ENCODE measurements around the gene CLPTM1L.

Gene CLPTM1L

GRCh38 chr5:1370006-1370405 lies 25.1 kb upstream of the CLPTM1L start:
- no peaks in the 10 kb centered on the region for H3K79me2 ChIP-seq (ENCODE audit: insufficient read depth, low read length)
- no peaks in the 10 kb centered on the region for H3F3A ChIP-seq (ENCODE audit: low read depth)
- no peaks in the 10 kb centered on the region for H3K9me2 ChIP-seq (replicated peaks; ENCODE audit: low read depth, low read length)
- H3K27me3 ChIP-seq (ENCODE audit: insufficient read depth, low read length, poor library complexity, severe bottlenecking): no peaks in the 10 kb centered on the region
- H4K20me1 ChIP-seq (ENCODE audit: insufficient read depth, low read length, poor library complexity, severe bottlenecking): no peaks in the 10 kb centered on the region
- H3K9me3 ChIP-seq (ENCODE audit: insufficient read depth, low read depth, low read length): no peaks in the 10 kb centered on the region
- no peak overlapping the region for H3K4me3 ChIP-seq (ENCODE audit: low read length, poor library complexity, severe bottlenecking)
- no peaks in the 10 kb centered on the region for H3K4me1 ChIP-seq (ENCODE audit: insufficient read depth, low read length, poor library complexity, severe bottlenecking)
- no peak for TF ChIP-seq EZH2phosphoT487 (IDR thresholded peaks at IDR 0.05; ENCODE audit: borderline replicate concordance)
- TF ChIP-seq, protein P1, sequence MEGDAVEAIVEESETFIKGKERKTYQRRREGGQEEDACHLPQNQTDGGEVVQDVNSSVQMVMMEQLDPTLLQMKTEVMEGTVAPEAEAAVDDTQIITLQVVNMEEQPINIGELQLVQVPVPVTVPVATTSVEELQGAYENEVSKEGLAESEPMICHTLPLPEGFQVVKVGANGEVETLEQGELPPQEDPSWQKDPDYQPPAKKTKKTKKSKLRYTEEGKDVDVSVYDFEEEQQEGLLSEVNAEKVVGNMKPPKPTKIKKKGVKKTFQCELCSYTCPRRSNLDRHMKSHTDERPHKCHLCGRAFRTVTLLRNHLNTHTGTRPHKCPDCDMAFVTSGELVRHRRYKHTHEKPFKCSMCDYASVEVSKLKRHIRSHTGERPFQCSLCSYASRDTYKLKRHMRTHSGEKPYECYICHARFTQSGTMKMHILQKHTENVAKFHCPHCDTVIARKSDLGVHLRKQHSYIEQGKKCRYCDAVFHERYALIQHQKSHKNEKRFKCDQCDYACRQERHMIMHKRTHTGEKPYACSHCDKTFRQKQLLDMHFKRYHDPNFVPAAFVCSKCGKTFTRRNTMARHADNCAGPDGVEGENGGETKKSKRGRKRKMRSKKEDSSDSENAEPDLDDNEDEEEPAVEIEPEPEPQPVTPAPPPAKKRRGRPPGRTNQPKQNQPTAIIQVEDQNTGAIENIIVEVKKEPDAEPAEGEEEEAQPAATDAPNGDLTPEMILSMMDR (conservative IDR thresholded peaks at IDR 0.05; ENCODE audit: low read length): no peak
- H2AFZ ChIP-seq (ENCODE audit: low read length): no peak overlapping the region
- no peak overlapping the region for H3K9ac ChIP-seq (ENCODE audit: low read depth, low read length, poor library complexity, severe bottlenecking)
- H3K36me3 ChIP-seq (ENCODE audit: insufficient read depth, low read length): no peaks in the 10 kb centered on the region
- no peak overlapping the region for H3K4me2 ChIP-seq (ENCODE audit: low read depth, low read length, poor library complexity, severe bottlenecking)

- no peak overlapping the region for H3K4me3 ChIP-seq (ENCODE audit: low read length, poor library complexity, severe bottlenecking)
- H3K9me2 ChIP-seq (replicated peaks; ENCODE audit: low read depth, low read length): no peaks in the 10 kb centered on the region
- no peak overlapping the region for H2AFZ ChIP-seq (ENCODE audit: low read length)
- no peaks in the 10 kb centered on the region for H4K20me1 ChIP-seq (ENCODE audit: insufficient read depth, low read length, poor library complexity, severe bottlenecking)
- H3K4me2 ChIP-seq (ENCODE audit: low read depth, low read length, poor library complexity, severe bottlenecking): no peak overlapping the region
- H3K27me3 ChIP-seq (ENCODE audit: insufficient read depth, low read length, poor library complexity, severe bottlenecking): no peaks in the 10 kb centered on the region
- H3K9me3 ChIP-seq (ENCODE audit: insufficient read depth, low read depth, low read length): no peaks in the 10 kb centered on the region
- peaks cover 7% of the 10 kb centered on the region for H3K4me1 ChIP-seq (ENCODE audit: insufficient read depth, low read length, poor library complexity, severe bottlenecking)
- H3K36me3 ChIP-seq (ENCODE audit: insufficient read depth, low read length): no peaks in the 10 kb centered on the region
- H3F3A ChIP-seq (ENCODE audit: low read depth): no peaks in the 10 kb centered on the region
- H3K9ac ChIP-seq (ENCODE audit: low read depth, low read length, poor library complexity, severe bottlenecking): no peak overlapping the region
- TF ChIP-seq EZH2phosphoT487 (IDR thresholded peaks at IDR 0.05; ENCODE audit: borderline replicate concordance): no peak
- TF ChIP-seq, protein P1 (conservative IDR thresholded peaks at IDR 0.05; ENCODE audit: low read length): no peak
- H3K79me2 ChIP-seq (ENCODE audit: insufficient read depth, low read length): no peaks in the 10 kb centered on the region
Measured at GRCh38 chr5:1368756-1369155, 23.9 kb upstream of the CLPTM1L start.

GRCh38 chr5:1368236-1368635 lies 23.3 kb upstream of the CLPTM1L start:
- H3K4me1 ChIP-seq (ENCODE audit: insufficient read depth, low read length, poor library complexity, severe bottlenecking): peaks cover 7% of the 10 kb centered on the region
- TF ChIP-seq, protein P1 (conservative IDR thresholded peaks at IDR 0.05; ENCODE audit: low read length): no peak
- TF ChIP-seq EZH2phosphoT487 (IDR thresholded peaks at IDR 0.05; ENCODE audit: borderline replicate concordance): no peak
- H4K20me1 ChIP-seq (ENCODE audit: insufficient read depth, low read length, poor library complexity, severe bottlenecking): no peaks in the 10 kb centered on the region
- no peak overlapping the region for H3K9ac ChIP-seq (ENCODE audit: low read depth, low read length, poor library complexity, severe bottlenecking)
- H3K27me3 ChIP-seq (ENCODE audit: insufficient read depth, low read length, poor library complexity, severe bottlenecking): no peaks in the 10 kb centered on the region
- H3K4me3 ChIP-seq (ENCODE audit: low read length, poor library complexity, severe bottlenecking): no peak overlapping the region
- no peaks in the 10 kb centered on the region for H3K9me3 ChIP-seq (ENCODE audit: insufficient read depth, low read depth, low read length)
- H3K4me2 ChIP-seq (ENCODE audit: low read depth, low read length, poor library complexity, severe bottlenecking): no peak overlapping the region
- no peaks in the 10 kb centered on the region for H3K9me2 ChIP-seq (replicated peaks; ENCODE audit: low read depth, low read length)
- H3F3A ChIP-seq (ENCODE audit: low read depth): no peaks in the 10 kb centered on the region
- no peaks in the 10 kb centered on the region for H3K36me3 ChIP-seq (ENCODE audit: insufficient read depth, low read length)
- H2AFZ ChIP-seq (ENCODE audit: low read length): no peak overlapping the region
- no peaks in the 10 kb centered on the region for H3K79me2 ChIP-seq (ENCODE audit: insufficient read depth, low read length)

Data from Loucy (cell line).